Measurements from ENCODE around the gene MXRA7. TPM values are rescaled to one million over a fixed set of nuclear protein-coding genes. Genes with fewer than 3 reads are reported as not detected.

MXRA7 gene
- total and polyA plus RNA-seq, 2 of the 4 experiments (the other 2 are of a cell fraction), result 168 to 231 TPM

- Histone ChIP-seq H3K4ac (ENCODE audit: low read depth, low read length) (no peak overlapping the region), H2BK15ac (ENCODE audit: low read depth, low read length) (no peak overlapping the region), H3K23ac (ENCODE audit: low read depth, low read length) (no peak overlapping the region), H4K20me1 (ENCODE audit: insufficient read depth, low read length) (no peaks in the 10 kb centered on the region), H3K36me3 (ENCODE audit: control insufficient read depth, insufficient read depth, low read length) (no peaks in the 10 kb centered on the region), H3K9ac (ENCODE audit: low read depth, low read length) (no peak overlapping the region), H4K5ac (ENCODE audit: low read depth, low read length) (no peak overlapping the region), H2AK5ac (ENCODE audit: low read depth, low read length) (no peak overlapping the region), H3K9me1 (ENCODE audit: insufficient read depth, low read length) (no peaks in the 10 kb centered on the region), H4K91ac (ENCODE audit: insufficient read depth, low read depth, low read length) (no peak overlapping the region), H3K4me3 (ENCODE audit: insufficient read depth, low read depth, low read length) (no peak overlapping the region), H2BK20ac (ENCODE audit: low read depth, low read length) (no peak overlapping the region), H2AK9ac (replicated peaks; ENCODE audit: low read depth, low read length, poor library complexity) (no peak overlapping the region), H3K56ac (ENCODE audit: extremely low read depth, insufficient read depth, low read length) (no peak overlapping the region), H4K8ac (ENCODE audit: low read depth in 2 of 2, low read length in 2 of 2) (no peak overlapping the region), H3K79me1 (ENCODE audit: low read depth in 1 of 2, low read length in 2 of 2) (no peaks in the 10 kb centered on the region), H3K9me3 (ENCODE audit: control insufficient read depth, insufficient read depth, low read length) (no peaks in the 10 kb centered on the region), H2BK120ac (ENCODE audit: low read depth, low read length) (no peak overlapping the region), H3K4me2 (ENCODE audit: low read depth, low read length) (no peak overlapping the region), H3K27me3 (ENCODE audit: control insufficient read depth, insufficient read depth, low read length) (peaks cover 21% of the 10 kb centered on the region), H3K27ac (ENCODE audit: insufficient read depth, low read length) (no peak overlapping the region), H2BK5ac (ENCODE audit: low read depth, low read length, poor library complexity, severe bottlenecking) (no peak overlapping the region), H3K18ac (ENCODE audit: low read depth, low read length) (no peak overlapping the region), H3K4me1 (ENCODE audit: control insufficient read depth, insufficient read depth, low read length) (no peaks in the 10 kb centered on the region), H2AFZ (replicated peaks; ENCODE audit: low read length, poor library complexity) (peak overlapping the region; percentile 18), H3K14ac (replicated peaks; ENCODE audit: low read depth, low read length) (no peak overlapping the region)
- dilution Hi-C loops (cut with HindIII; ENCODE audit: low sequenced_read_pairs, unreplicated experiment), result no loop called here
- BruUV-seq (replicated peaks), result no TSS peak
- ChIA-PET CTCF (no interaction called here), POLR2A (ENCODE audit: unreplicated experiment) (no interaction called here)
- 88% methylated on average over 3 of the region's 5 CpGs; no CpG with 5 or more reads in 1 of the 2 experiments for WGBS, 2 experiments (ENCODE audit: extremely low coverage in 2 of 2, insufficient read length in 1 of 2)
- no peak for ATAC-seq (ENCODE audit: low read depth)
- TF ChIP-seq POLR2A (IDR thresholded peaks at IDR 0.05; ENCODE audit: low read depth, low read length) (no peak), RAD21 (IDR thresholded peaks at IDR 0.05; ENCODE audit: low read length) (no peak), USF2 (IDR thresholded peaks at IDR 0.05; ENCODE audit: low read depth, low read length) (no peak), BHLHE40 (IDR thresholded peaks at IDR 0.05; ENCODE audit: low read depth, low read length) (no peak), RCOR1 (IDR thresholded peaks at IDR 0.05; ENCODE audit: insufficient replicate concordance, low read length) (no peak), MXI1 (IDR thresholded peaks at IDR 0.05; ENCODE audit: borderline replicate concordance, low read depth, low read length) (no peak), CEBPB (IDR thresholded peaks at IDR 0.05; ENCODE audit: low read depth, low read length) (no peak), FOS (IDR thresholded peaks at IDR 0.05; ENCODE audit: low read depth, low read length) (no peak), ELK1 (IDR thresholded peaks at IDR 0.05; ENCODE audit: borderline replicate concordance, low read depth, low read length) (no peak), CTCF (conservative IDR thresholded peaks at IDR 0.05; ENCODE audit: low read depth, low read length) (no peak), MAFK (IDR thresholded peaks at IDR 0.05; ENCODE audit: low read depth, low read length) (no peak), RFX5 (IDR thresholded peaks at IDR 0.05; ENCODE audit: low read depth, low read length) (no peak), MAZ (IDR thresholded peaks at IDR 0.05; ENCODE audit: borderline replicate concordance, low read depth, low read length) (no peak), CHD1 (IDR thresholded peaks at IDR 0.05; ENCODE audit: low read depth, low read length) (no peak)
- in situ Hi-C loops (cut with MboI; ENCODE audit: low sequenced_read_pairs), result no loop called here
- intact Hi-C loops (cut with micrococcal nuclease), result no loop called here
- DNase-seq, result no peak
Observed at GRCh38 chr17:76645481-76645880, 65.3 kb downstream of the MXRA7 start.

Data from IMR-90 (cell line).